SJSA1 (cell line): ENCODE measurements around the gene DDA1. TPM values are rescaled to one million over a fixed set of nuclear protein-coding genes. Genes with fewer than 3 reads are reported as not detected.

Source experiments
- DNase-seq, 2 experiments: peaks; one replicate each; pipeline ENCODE4 v3.0.0-alpha.2; 2015 to 2020; ENCODE audit warnings: low spot score in 2 of 2, low read depth in 1 of 2
- H3K27ac ChIP-seq: fragments of 250-450 bp; sonication (Bioruptor Pico); 2 replicates; pipeline ENCODE4 v1.5.1; 2020; ENCODE audit warnings: mild to moderate bottlenecking, moderate library complexity
- H3K27me3 ChIP-seq: fragments of 250-450 bp; sonication (Bioruptor Pico); replicated peaks from 2 replicates; pipeline ENCODE4 v1.5.1; 2020; ENCODE audit warnings: mild to moderate bottlenecking, moderate library complexity
- H3K36me3 ChIP-seq: fragments of 250-450 bp; sonication (Bioruptor Pico); 2 replicates; pipeline ENCODE4 v1.5.1; 2020; ENCODE audit warnings: mild to moderate bottlenecking
- H3K4me1 ChIP-seq: fragments of 250-450 bp; sonication (Bioruptor Pico); replicated peaks from 2 replicates; pipeline ENCODE4 v1.6.1; 2021; ENCODE audit warnings: mild to moderate bottlenecking
- H3K4me3 ChIP-seq: fragments of 250-450 bp; sonication (Bioruptor Pico); 2 replicates; pipeline ENCODE4 v1.5.1; 2020; ENCODE audit warnings: mild to moderate bottlenecking
- H3K9me3 ChIP-seq: fragments of 250-450 bp; sonication (Bioruptor Pico); replicated peaks from 2 replicates; pipeline ENCODE4 v1.5.1; 2020; ENCODE audit warnings: mild to moderate bottlenecking
- total RNA-seq: library from RNA; depleted of rRNA; stranded (reverse); fragments of >200 nt; shearing (Covaris generic); gene quantifications from 2 replicates; pipeline ENCODE4 v1.2.3, GENCODE V29; 2014

Gene DDA1
- total RNA-seq, 1 experiment from 2014 or later: 107 TPM

- DNase-seq: peak; percentile 85 to 93
- peaks cover 29% of the 10 kb centered on the region for H3K4me1 ChIP-seq
- no peaks in the 10 kb centered on the region for H3K9me3 ChIP-seq
- H3K4me3 ChIP-seq: peak overlapping the region; percentile 12
- no peaks in the 10 kb centered on the region for H3K27me3 ChIP-seq
- H3K27ac ChIP-seq: peak overlapping the region; percentile 79
- H3K36me3 ChIP-seq: peaks cover 55% of the 10 kb centered on the region
Observed at GRCh38 chr19:17311455-17312188, 2.3 kb downstream of the DDA1 start.

- peak overlapping the region; percentile 12 for H3K4me3 ChIP-seq
Observed at GRCh38 chr19:17312189-17313113, 3.1 kb downstream of the DDA1 start.

GRCh38 chr19:17314007-17314593 lies 4.7 kb downstream of the DDA1 start:
- no peak overlapping the region for H3K4me3 ChIP-seq
- no peaks in the 10 kb centered on the region for H3K27me3 ChIP-seq
- no peak for DNase-seq
- peaks cover 40% of the 10 kb centered on the region for H3K4me1 ChIP-seq
- H3K27ac ChIP-seq: no peak overlapping the region
- H3K9me3 ChIP-seq: no peaks in the 10 kb centered on the region
- peaks cover 75% of the 10 kb centered on the region for H3K36me3 ChIP-seq

More at GRCh38 chr19:17312189-17313113, 3.1 kb downstream of the DDA1 start:
- peaks cover 35% of the 10 kb centered on the region for H3K4me1 ChIP-seq
- no peak for DNase-seq
- peaks cover 63% of the 10 kb centered on the region for H3K36me3 ChIP-seq
- peak overlapping the region; percentile 79 for H3K27ac ChIP-seq
- no peaks in the 10 kb centered on the region for H3K27me3 ChIP-seq
- no peaks in the 10 kb centered on the region for H3K9me3 ChIP-seq

- Histone ChIP-seq H3K36me3 (peaks cover 75% of the 10 kb centered on the region), H3K4me1 (peaks cover 11% of the 10 kb centered on the region), H3K27me3 (no peaks in the 10 kb centered on the region), H3K4me3 (no peak overlapping the region), H3K27ac (no peak overlapping the region), H3K9me3 (no peaks in the 10 kb centered on the region)
- DNase-seq: no peak
Observed at GRCh38 chr19:17318966-17319365, 9.6 kb downstream of the DDA1 start.

- Histone ChIP-seq H3K27ac (no peak overlapping the region), H3K4me1 (peaks cover 11% of the 10 kb centered on the region), H3K36me3 (peaks cover 68% of the 10 kb centered on the region), H3K9me3 (no peaks in the 10 kb centered on the region), H3K27me3 (no peaks in the 10 kb centered on the region), H3K4me3 (no peak overlapping the region)
- no peak for DNase-seq
Observed at GRCh38 chr19:17319473-17320238, 10.3 kb downstream of the DDA1 start.

GRCh38 chr19:17320435-17320834 lies 11.1 kb downstream of the DDA1 start:
- H3K36me3 ChIP-seq: peaks cover 70% of the 10 kb centered on the region
- no peak overlapping the region for H3K4me3 ChIP-seq
- H3K9me3 ChIP-seq: no peaks in the 10 kb centered on the region
- no peaks in the 10 kb centered on the region for H3K27me3 ChIP-seq
- H3K4me1 ChIP-seq: peaks cover 14% of the 10 kb centered on the region
- H3K27ac ChIP-seq: no peak overlapping the region
- no peak for DNase-seq

- no peaks in the 10 kb centered on the region for H3K9me3 ChIP-seq
- H3K27me3 ChIP-seq: no peaks in the 10 kb centered on the region
- H3K27ac ChIP-seq: no peak overlapping the region
- DNase-seq: no peak
- H3K36me3 ChIP-seq: peaks cover 56% of the 10 kb centered on the region
- peaks cover 28% of the 10 kb centered on the region for H3K4me1 ChIP-seq
- H3K4me3 ChIP-seq: no peak overlapping the region
Observed at GRCh38 chr19:17321655-17322489, 12.5 kb downstream of the DDA1 start.

- H3K27ac ChIP-seq: no peak overlapping the region
- H3K9me3 ChIP-seq: no peaks in the 10 kb centered on the region; the same call in 1 of the 2 replicates
- H3K4me1 ChIP-seq: peaks cover 21% of the 10 kb centered on the region
- H3K27me3 ChIP-seq: no peaks in the 10 kb centered on the region
- no peak for DNase-seq
- H3K4me3 ChIP-seq: no peak overlapping the region
- peaks cover 54% of the 10 kb centered on the region for H3K36me3 ChIP-seq
Observed at GRCh38 chr19:17322854-17323253, 13.5 kb downstream of the DDA1 start.

GRCh38 chr19:17323300-17323963 lies 14.1 kb downstream of the DDA1 start:
- H3K27me3 ChIP-seq: no peaks in the 10 kb centered on the region
- no peak overlapping the region for H3K4me3 ChIP-seq
- H3K9me3 ChIP-seq: no peaks in the 10 kb centered on the region; the same call in 1 of the 2 replicates
- H3K4me1 ChIP-seq: peaks cover 20% of the 10 kb centered on the region
- DNase-seq: no peak
- no peak overlapping the region for H3K27ac ChIP-seq
- H3K36me3 ChIP-seq: peaks cover 48% of the 10 kb centered on the region

- Histone ChIP-seq H3K27ac (no peak overlapping the region), H3K36me3 (peaks cover 47% of the 10 kb centered on the region), H3K9me3 (no peaks in the 10 kb centered on the region; the same call in 1 of the 2 replicates), H3K4me3 (no peak overlapping the region), H3K27me3 (no peaks in the 10 kb centered on the region), H3K4me1 (peaks cover 20% of the 10 kb centered on the region)
- no peak for DNase-seq
Observed at GRCh38 chr19:17323964-17324332, 14.6 kb downstream of the DDA1 start.

- Histone ChIP-seq H3K4me3 (no peak overlapping the region), H3K9me3 (no peaks in the 10 kb centered on the region; the same call in 1 of the 2 replicates), H3K4me1 (peaks cover 20% of the 10 kb centered on the region), H3K27me3 (no peaks in the 10 kb centered on the region), H3K27ac (no peak overlapping the region), H3K36me3 (peaks cover 41% of the 10 kb centered on the region)
- no peak for DNase-seq
Observed at GRCh38 chr19:17324357-17325114, 15.2 kb downstream of the DDA1 start.
